ENCODE measurements around the gene PDGFA.

PDGFA gene

DNA sequence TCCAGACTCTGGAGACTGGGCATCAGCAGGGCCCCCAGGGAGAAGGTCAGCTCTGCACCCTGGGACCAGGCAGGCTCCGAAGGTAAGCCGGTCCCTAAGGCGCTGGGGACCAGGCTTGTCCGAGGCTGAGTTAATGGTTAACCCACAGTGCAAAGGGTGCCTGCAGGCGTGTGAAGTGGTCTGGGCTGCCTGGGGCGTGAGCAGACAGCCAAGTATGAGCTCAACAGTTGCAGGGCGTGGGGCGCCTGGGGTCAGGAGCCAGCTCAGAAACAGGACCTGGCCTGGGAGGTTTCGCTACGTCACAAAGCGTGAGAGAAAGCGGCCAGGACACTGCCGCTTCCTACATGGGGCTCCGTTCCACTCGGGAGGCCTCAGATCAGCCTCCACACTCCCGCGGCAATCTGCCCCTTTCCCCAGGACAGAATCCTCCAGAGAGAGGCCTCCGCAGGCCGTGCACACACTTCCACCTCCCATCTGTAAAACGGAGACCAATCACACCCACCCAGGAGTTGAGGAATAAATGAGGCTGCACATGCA, 16.0 kb downstream of the PDGFA start:
- peak; percentile 17 for FAIRE-seq

GRCh38 chr7:502296-502695, 17.4 kb downstream of the PDGFA start:
- FAIRE-seq: no peak

GRCh38 chr7:501526-501925, 18.1 kb downstream of the PDGFA start:
- no peak for FAIRE-seq

DNA sequence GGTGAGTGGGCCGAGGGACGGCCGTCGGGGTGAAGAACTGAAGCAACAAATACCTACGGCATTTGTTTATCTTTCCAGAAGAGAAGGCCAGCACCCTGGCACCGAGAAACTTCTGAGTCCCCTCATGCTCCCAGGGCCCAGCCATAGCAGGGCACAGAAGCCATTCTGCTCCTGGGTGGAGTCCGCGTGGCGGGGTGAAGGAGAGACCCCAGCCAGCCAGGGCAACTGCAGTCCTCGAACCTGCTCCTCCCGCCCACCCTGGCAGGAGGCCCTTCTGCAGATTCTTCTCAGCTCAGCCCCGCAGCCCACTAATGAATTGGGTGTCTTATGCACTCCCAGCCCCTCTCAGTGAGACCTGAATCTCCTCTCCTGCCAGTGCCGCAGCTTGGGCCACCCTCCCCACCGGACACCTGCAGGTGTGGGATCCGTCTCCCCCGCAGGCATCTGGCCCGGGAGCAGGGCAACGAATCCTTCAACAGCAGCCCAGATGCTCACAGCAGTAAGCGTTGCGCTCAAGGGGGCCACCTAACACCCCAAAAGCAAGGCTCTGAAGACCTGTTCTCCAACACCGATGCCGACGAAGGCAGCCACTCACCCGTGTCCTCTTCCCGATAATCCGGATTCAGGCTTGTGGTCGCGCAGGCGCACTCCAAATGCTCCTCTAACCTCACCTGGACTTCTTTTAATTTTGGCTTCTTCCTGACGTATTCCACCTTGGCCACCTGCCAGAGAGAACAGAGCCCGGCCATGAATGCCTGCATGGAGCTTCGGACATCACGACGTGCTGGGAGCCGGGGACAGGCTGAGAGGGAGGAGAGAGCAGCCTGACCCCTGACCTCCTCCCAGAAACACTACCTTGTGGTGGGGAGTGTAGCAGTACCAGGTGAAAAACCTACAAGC, 18.9 kb downstream of the PDGFA start:
- no peak for FAIRE-seq

- no peak for FAIRE-seq
These were observed 19.7 kb downstream of the PDGFA start for GRCh38 chr7:499853-500485.

DNA sequence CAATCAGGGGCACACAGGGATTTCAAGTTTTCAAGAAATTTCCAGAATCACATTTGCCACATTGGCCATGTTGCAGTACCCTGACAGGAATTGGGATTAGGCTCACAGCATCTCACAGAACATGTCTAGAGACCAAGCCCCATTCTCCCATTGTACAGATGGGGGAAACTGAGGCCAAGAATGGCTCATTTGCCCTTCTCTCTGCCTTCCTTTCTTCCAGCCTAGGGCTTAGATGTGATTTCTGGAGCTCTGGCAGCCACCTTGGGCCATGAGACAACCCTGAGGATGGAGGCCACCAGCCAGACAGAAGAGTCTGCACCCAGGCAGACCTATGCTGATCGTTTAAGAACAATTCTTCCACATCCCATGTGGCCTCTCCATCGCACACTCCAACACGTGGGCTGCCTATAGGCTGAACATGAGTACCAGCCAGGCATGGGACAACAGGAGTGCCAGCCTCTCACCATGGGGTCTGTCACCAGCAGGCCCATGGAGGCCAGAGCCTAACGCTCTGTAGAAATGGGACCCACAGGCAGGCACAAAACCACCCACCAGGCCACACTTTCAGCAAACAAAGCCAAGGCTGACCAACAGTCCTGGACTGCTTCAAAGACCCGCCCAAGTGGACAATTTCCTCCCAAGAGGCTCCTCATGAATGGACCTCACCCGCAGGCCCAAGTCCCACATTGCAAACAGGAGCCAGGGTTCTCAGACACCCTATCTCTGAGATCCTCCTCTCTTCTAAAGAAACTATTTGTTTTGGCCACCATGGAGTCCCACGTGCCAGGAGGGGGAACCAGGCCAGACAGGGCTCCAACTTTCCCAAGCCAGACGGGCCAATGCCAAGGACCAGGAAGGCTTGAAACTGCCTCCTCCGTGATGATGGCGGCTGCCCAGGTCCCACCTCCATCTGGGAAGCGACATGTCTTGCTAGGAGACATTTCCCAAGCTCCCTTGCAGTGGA, 20.7 kb downstream of the PDGFA start:
- no peak for FAIRE-seq

GRCh38 chr7:497946-498655, 21.5 kb downstream of the PDGFA start:
- no peak for FAIRE-seq

GRCh38 chr7:497346-497745, 22.3 kb downstream of the PDGFA start:
- no peak for FAIRE-seq

DNA sequence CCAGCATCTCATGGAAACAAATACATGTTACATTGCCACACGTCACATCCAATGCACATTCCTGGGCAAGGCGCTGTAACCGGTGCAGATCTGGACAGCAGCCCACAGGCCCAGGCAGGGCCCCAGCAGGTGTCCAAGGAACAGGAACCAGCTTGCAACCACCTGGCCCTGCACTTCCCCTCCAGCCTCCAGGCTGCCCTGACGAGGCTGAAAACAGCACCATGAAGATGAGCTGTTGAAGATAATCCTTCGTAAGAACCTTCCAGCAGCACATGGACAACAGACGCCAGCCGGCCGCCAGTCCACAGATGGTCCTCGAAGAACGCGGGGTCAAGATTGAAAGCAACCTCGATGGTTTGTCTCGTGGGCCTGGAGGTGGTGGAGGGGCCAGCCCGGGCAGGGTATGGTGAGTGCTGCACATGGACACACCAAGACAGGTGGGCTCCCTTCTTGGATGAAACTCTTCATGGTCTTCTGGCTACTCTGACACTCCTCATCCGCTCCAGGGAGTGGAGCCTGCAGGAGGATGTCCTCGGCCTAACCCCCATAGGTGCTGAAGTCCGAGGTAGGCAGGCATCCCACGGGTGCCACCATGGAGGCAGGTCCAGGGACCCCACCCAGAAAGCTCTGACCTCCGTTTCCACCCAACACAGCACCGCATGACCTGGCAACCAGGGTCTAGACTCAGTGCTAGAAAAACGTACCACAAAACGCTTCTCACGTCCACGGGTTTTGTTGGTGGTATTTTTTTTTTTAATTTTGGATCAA, 22.9 kb downstream of the PDGFA start:
- FAIRE-seq: no peak

DNA sequence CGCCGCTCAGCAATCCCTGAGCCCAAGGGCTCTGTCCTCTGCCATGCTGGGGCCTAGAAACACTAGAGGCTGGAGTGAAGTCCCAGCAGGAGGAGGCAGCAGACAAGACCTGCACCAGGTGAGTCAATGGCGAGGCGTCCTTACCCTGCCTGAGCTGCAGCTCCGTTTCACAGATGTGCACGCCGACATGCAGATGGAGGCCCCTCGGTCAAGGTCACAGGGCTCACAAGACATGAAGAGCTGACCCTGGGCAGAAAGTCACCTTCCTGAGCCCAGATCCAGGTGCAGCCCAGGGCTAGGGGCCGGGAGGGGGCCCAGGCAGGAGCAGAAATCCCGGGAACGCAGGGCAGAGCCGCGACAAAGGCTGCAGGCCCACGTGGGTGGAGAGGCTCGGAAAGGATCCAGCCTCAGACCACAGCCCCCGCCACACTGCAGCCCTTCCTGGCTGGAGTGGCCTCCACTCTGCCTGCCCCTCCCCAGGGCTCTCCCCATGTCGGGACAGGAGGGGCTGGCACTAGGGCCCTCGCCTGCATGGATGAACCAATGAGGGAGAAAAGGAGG, 23.8 kb downstream of the PDGFA start:
- FAIRE-seq: no peak

- FAIRE-seq: no peak
These were observed 24.3 kb downstream of the PDGFA start for GRCh38 chr7:495326-495725.

- no peak for FAIRE-seq
These were observed 24.7 kb downstream of the PDGFA start for GRCh38 chr7:494906-495305.

- no peak for FAIRE-seq
These were observed 25.4 kb downstream of the PDGFA start for GRCh38 chr7:494259-494687.

GRCh38 chr7:493661-494251, 25.9 kb downstream of the PDGFA start:
- FAIRE-seq: no peak

DNA sequence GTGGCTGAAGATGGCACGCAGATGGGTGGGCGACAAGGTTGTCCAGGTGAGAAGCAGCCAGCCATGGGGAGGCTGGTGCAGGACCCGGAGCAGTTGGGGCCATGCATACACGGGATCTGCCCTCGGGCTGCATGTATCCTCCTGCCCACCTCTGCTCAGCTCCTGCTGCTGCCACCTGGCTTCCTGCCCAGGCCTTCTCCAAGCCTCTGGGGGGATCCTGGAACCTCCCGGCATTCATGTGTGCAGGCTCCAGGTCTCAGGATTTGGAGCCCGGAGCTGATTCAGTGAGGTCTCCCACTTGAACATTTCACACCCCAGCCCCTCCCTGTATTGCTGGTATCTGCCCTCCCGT, 27.0 kb downstream of the PDGFA start:
- FAIRE-seq: no peak

DNA sequence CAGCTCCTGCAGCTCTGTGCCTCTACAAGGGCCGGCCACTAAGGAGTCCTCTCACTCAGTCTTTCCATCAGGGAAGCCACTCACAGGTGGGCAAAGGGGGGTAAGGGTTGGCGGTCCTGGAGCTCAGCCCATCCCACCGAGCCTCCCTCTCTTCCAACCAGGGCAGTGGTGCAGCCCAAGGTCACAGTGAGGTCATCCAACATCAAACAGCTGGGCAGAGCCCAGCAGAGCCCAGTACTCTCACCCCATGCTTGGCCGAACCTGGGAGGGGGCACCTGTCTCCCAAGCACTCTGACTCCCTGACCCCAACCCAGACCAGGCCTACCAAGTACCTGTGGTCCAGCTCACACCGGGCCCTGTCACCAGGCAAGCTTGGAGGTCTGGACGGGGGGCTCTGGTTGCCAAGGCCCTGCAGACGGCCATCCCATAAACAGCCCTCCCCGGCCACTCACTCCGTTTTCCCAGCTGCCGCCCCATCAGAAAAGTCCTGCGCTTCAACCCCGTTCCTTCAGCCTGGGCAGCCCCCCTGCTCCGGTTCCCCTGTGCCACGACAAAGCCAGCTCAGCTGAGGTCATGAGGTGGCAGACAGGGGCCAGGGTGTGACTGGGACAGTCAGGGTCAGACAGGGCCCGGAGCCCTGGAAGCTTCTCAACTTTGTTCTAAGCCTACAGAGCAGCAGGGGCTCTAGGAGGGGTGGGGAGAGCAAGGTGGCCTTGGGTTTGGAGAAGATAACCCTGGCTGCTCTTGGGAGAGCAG, 27.5 kb downstream of the PDGFA start:
- FAIRE-seq: no peak

DNA sequence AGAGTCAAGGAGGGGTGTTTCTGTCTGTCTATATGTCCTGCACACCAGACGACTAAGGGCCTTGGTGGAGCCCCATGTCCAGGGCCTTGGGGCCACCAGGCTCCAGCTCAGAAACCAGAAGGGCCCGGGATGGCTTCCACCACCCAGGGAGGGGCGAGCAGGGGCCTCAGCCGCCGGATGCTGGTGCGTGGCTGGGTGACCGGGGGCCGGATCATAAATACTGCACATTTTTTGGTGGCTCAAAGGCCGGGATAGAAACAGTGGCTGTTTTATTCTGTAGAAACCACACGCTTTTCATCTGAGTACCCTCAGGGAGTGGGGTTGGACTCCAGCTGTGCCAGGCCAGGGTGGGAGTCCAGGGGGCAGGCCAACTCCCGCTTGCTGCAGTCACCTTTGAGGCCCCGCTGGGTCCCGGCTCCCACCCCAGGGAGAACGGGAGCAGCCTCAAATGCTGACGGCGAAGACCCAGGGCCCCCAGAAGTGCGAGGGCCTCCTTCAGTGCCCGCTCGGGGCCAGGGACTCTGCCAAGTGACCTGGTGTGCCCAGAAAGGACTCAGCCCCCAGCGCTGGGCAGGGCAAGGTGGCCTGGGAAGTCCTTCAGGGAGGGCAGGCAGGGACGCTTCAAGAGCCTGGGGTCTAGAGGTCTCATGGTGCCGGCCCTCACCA, 28.2 kb downstream of the PDGFA start:
- no peak for FAIRE-seq

- no peak for FAIRE-seq
These were observed 29.0 kb downstream of the PDGFA start for GRCh38 chr7:490461-491291.
